ENCODE data around the gene NBAS.
"Not testable (repeated sequence)": the region's sequence is repeated elsewhere in the genome, so short reads cannot be mapped to it uniquely, and the experiment has no call there.

The NBAS gene

GRCh38 chr2:15436195-15436594 lies 124.9 kb downstream of the NBAS start:
- H3K27ac ChIP-seq: no peak overlapping the region

GRCh38 chr2:15435474-15435873 lies 125.7 kb downstream of the NBAS start:
- H3K4me3 ChIP-seq: no peak overlapping the region
- H3K27ac ChIP-seq: no peak overlapping the region

More at GRCh38 chr2:15436195-15436594, 124.9 kb downstream of the NBAS start:
- H3K4me3 ChIP-seq: no peak overlapping the region

DNA sequence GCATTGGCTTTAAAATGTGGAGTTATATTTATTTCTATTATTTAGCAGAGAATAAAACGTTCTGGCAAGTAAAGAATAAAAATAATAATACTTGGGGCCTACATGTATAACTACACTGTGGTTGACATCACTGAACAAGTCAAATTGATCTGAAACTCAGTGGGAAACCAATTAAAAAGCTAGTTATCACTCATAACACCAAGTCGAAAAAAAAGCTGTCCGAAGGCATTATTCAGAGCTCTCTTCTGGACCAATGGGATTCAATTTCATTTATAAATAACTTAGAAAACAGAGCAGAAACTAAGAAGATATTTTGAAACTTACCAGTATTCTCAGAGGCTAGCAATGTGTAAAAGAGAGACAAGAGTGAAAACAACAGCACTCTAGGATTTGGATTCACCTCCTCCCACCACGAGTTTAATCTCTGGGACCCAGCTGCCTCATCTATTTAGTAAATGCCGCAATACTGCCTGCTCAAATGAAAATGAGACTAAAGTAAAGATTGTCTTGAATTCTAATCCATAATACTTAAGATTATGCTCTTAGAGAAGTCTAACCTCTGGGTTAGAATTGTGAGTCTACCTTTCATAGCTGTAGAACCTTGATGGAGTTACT lies 128.4 kb downstream of the NBAS start:
- no peak overlapping the region for H3K27ac ChIP-seq
- no peak overlapping the region for H3K4me3 ChIP-seq

- H3K27ac ChIP-seq: no peak overlapping the region
- H3K4me3 ChIP-seq: no peak overlapping the region
These were observed 132.1 kb downstream of the NBAS start for GRCh38 chr2:15429032-15429431.

DNA sequence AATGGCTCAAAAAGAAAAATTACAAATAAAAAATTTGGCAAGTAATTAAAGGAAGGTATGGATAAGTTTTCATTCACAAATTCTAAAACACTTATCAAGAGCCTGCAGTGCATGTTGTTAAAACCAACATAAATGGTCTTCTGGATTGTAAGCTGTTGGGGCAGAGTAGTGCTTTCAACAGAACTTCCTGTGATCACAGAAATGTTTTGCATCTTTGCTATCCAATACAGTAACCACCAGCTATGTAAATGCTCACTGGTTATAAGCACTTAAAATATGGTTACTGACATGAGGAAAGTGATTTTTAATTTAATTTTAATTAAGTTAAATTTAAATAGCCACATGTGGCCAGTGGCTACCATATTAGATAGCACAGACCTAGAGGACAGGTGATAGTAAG lies 133.1 kb downstream of the NBAS start:
- H3K4me3 ChIP-seq: no peak overlapping the region
- H3K27ac ChIP-seq: no peak overlapping the region

DNA sequence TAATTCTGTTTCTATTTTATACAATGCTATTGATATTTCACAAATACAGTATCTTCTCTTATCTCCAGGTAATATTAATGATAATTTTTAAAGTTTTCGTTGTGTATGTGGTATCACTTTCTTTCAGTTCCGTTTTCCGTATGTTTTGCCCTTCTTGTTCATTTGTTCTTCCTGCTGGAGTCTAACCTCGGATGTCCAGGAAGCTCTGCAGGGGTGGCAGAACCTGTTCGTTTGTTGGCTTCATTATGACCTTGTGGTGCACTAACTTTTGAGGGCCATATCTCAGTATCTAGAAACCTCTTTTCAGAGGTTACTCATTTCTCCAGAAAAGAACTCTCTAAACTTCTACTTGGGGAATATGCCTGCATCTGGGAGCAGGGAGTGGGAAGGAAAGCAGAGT lies 134.5 kb downstream of the NBAS start:
- Histone ChIP-seq H3K4me3 (no peak overlapping the region), H3K27ac (no peak overlapping the region)

- no peak overlapping the region for H3K27ac ChIP-seq
- H3K4me3 ChIP-seq: no peak overlapping the region
These were observed 135.4 kb downstream of the NBAS start for GRCh38 chr2:15425712-15426111.

- Histone ChIP-seq H3K27ac (no peak overlapping the region), H3K4me3 (no peak overlapping the region)
These were observed 139.4 kb downstream of the NBAS start for GRCh38 chr2:15421753-15422152.

GRCh38 chr2:15415748-15416147 lies 145.4 kb downstream of the NBAS start:
- Histone ChIP-seq H3K27ac (no peak overlapping the region), H3K4me3 (no peak overlapping the region)

- Histone ChIP-seq H3K27ac (no peak overlapping the region), H3K4me3 (no peak overlapping the region)
These were observed 148.4 kb downstream of the NBAS start for GRCh38 chr2:15412779-15413178.

- Histone ChIP-seq H3K4me3 (no peak overlapping the region), H3K27ac (no peak overlapping the region)
These were observed 148.8 kb downstream of the NBAS start for GRCh38 chr2:15412309-15412708.

GRCh38 chr2:15410884-15411283 lies 150.2 kb downstream of the NBAS start:
- Histone ChIP-seq H3K27ac (no peak overlapping the region), H3K4me3 (no peak overlapping the region)

- H3K4me3 ChIP-seq: no peak overlapping the region
- no peak overlapping the region for H3K27ac ChIP-seq
These were observed 152.4 kb downstream of the NBAS start for GRCh38 chr2:15408759-15409158.

DNA sequence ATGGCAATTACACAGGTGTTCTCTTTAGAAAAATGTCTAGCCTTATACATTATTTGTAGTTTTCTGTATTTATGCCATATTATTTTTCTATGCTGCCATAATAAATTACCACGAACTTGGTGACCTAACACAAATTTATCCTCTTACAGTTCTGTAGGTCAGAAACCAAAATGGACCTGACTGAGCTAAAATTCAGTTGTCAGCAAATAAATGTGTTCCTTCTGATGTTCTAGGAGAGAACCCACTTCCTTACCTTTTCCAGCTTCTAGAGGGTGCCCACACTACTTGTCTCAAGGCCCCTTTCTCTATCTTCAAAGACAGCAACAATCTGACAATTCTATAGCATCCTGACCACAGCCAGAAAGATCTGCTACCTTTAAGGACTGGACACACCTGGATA lies 153.5 kb downstream of the NBAS start:
- no peak overlapping the region for H3K4me3 ChIP-seq
- H3K27ac ChIP-seq: no peak overlapping the region

GRCh38 chr2:15404511-15404910 lies 156.6 kb downstream of the NBAS start:
- H3K4me3 ChIP-seq, H3K27ac ChIP-seq: not testable (repeated sequence)

- Histone ChIP-seq H3K4me3 (no peak overlapping the region), H3K27ac (no peak overlapping the region)
These were observed 160.8 kb downstream of the NBAS start for GRCh38 chr2:15400240-15400826.

DNA sequence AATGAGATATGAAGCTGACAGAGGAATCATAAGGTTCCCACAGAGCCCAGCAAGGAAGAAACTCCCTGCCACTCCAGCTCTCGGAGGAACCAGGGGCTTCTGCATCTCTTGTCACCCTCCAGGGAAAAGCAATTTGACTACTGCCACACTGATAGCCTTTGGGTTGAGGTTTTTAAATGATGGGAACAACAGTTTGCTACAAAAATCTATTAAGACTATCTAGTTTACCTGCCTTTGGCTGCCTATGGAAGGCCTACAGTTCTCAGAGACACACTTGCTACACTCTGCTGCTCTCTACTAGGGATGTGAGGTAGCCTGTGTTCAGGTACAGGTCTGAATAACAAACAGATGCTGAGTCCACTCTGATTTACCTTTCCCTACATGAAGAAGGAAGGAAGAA lies 161.9 kb downstream of the NBAS start:
- no peak overlapping the region for H3K27ac ChIP-seq
- no peak overlapping the region for H3K4me3 ChIP-seq

DNA sequence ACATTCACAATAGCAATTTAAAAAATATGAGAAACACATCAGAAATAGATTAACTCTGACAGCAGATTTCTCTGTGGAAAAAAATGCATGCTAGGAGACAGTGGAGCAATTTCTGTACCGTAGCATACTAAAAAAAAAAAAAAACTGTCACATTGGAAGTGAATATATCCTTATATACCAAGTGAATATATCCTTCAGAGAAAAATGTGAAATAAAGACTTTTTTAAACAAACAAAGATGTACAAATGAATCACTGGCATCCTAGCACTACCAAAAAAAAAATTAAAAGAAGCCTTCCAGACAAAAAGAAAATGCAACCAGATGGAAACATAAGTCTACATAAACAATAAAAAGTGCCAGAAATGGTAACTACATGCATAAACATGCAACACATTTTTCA lies 169.4 kb downstream of the NBAS start:
- H3K4me3 ChIP-seq: no peak overlapping the region

GRCh38 chr2:15389895-15390294 lies 171.2 kb downstream of the NBAS start:
- no peak overlapping the region for H3K27ac ChIP-seq
- H3K4me3 ChIP-seq: no peak overlapping the region

More for the DNA sequence above, 169.4 kb downstream of the NBAS start:
- no peak overlapping the region for H3K27ac ChIP-seq

DNA sequence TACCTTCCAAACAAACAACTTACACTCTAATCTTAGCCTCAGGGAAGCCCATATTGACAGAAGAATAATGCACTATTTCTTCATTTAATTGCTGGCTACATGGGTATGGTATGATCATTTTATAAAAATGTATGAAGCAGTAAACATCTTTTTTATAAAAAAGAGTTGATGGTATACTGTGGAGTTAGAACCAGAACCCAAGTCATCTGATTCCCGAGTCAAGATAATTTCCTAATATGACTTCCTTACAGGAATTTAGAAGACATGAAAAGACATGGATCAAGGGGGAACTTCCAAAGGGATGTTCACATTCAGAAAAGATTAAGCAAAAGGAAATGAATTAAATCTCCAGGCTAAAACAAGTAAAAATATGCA lies 171.8 kb downstream of the NBAS start:
- Histone ChIP-seq H3K27ac (no peak overlapping the region), H3K4me3 (no peak overlapping the region)

- H3K27ac ChIP-seq: no peak overlapping the region
- H3K4me3 ChIP-seq: no peak overlapping the region
These were observed 172.5 kb downstream of the NBAS start for GRCh38 chr2:15388406-15389325.

All from skin epidermis (tissue), 12 donors.